Pancreas (tissue), 10 donors: ENCODE results near the gene SLC25A34. TPM values are rescaled to one million over a fixed set of nuclear protein-coding genes. Genes with fewer than 3 reads are reported as not detected.
A peak's percentile ranks its signal among the peaks of the same experiment; 100 is the strongest.

Experiments
- ATAC-seq, 4 donors: fragments of 200-7000 bp; cut with Tn5 transposase; one replicate each; pipeline versions ENCODE4 v1.8.0 to v1.9.1; 2020; ENCODE audit warnings: mild to moderate bottlenecking in 4 of 4, moderate library complexity in 4 of 4
- DNase-seq, 6 donors: peaks; one replicate each; pipeline ENCODE4 v3.0.0-alpha.2; 2020
- FAIRE-seq: peaks from 2 replicates; lab custom pipeline; 2012; peaks lifted over from hg19 to GRCh38; lab: Jason Lieb, UNC
- H3K27ac ChIP-seq, 4 donors: fragments of 200-600 bp; sonication (generic); 1 replicate in 3 of 4; 2 replicates in 1 of 4; pipeline versions ENCODE4 v1.5.0 to v1.8.0; 2020
- H3K27me3 ChIP-seq, 4 donors: fragments of 200-600 bp; one replicate each; pipeline ENCODE4 v1.8.0; 2021
- H3K36me3 ChIP-seq, 3 donors: fragments of 200-600 bp; sonication (generic) in 1 of 3; one replicate each; pipeline versions ENCODE4 v1.5.0 to v1.8.0; 2020 to 2021
- H3K4me1 ChIP-seq, 3 donors: fragments of 200-600 bp; one replicate each; pipeline ENCODE4 v1.8.0; 2021
- H3K4me3 ChIP-seq, 4 donors: fragments of 200-600 bp; sonication (generic) in 2 of 4; one replicate each; pipeline versions ENCODE4 v1.5.0 to v1.8.0; 2020 to 2021
- H3K9me3 ChIP-seq, 4 donors: fragments of 200-600 bp; one replicate each; pipeline ENCODE4 v1.8.0; 2021
- whole genome bisulfite sequencing, 2 donors: extraction: QIAGEN DNeasy Blood & Tissue Kit; methylation state at CpG; one replicate each; pipeline ENCODE4 v1.1.7; 2013; 5-methylcytosine and 5-hydroxymethylcytosine counted together
- intact Hi-C, 3 donors: fragments of 100-400 bp; cut with DNase I; formaldehyde crosslinking; loops; one replicate each; pipeline versions ENCODE4 v1.11.1 to v1.14.2; 2022
- polyA plus RNA-seq, 2 donors: library from polyadenylated mRNA; stranded (reverse); fragments of 200-250 nt; gene quantifications; one replicate each; pipeline ENCODE4 v1.2.3, GENCODE V29; 2013
- total RNA-seq, 6 donors: library from RNA; stranded (reverse); fragmentation: NEBNext Ultra II Directional in 4 of 6; extraction: Animal tissue kit (Norgen Biotek cat#: 25700) in 4 of 6; gene quantifications; one replicate each; pipeline versions ENCODE4 v1.2.1 to v1.2.4, GENCODE V29; 2021 to 2023
- TF ChIP-seq, protein P1 (sequence below), 4 donors: fragments of 200-600 bp; sonication (generic) in 3 of 4; IDR thresholded peaks; one replicate each; pipeline versions ENCODE4 v1.5.0 to v1.8.0; 2021; ENCODE audit warnings: antibody characterized with exemption in 4 of 4
- donor health status: healthy with polysubstance abuse.
- donor health status: DM: no; HTN: no; CAD: no; lungs with moderate emphysema.
- donor health status: DM: no; HTN: no; CAD: no.
- donor health status: control.
- donor health status: control.
- donor health status: Bipolar disorder and iron deficiency.
- donor health status: DM: yes; HTN: yes; CAD: no.
- donor health status: DM: no; HTN: no; CAD: no.
- donor health status: DM: no; HTN: no; CAD: no.
- donor health status: DM: yes; HTN: yes; CAD: no.

SLC25A34 gene
- total and polyA plus RNA-seq, 8 donors = 0.57 to 6.9 (median 1.9) TPM

DNA sequence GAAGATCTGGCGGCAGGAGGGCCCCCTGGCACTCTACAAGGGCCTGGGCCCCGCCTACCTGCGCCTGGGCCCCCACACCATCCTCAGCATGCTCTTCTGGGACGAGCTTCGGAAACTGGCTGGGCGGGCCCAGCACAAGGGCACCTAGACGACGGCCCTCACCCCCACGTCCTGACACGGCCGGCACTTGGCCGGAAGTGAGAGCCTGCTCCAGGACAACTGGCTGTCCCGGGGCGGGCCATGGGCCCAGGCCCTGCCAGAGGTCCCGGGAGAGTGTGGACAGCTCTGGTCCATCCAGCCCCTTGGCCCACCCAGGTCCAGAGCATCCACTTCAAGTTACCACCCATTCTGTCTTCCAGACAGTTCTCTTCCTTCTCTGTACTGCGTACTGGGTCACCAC lies 3.2 kb downstream of the SLC25A34 start:
- intact Hi-C loops = loop anchor here in 1 of 3 donors (10.0 kb wide), 1 partner anchor 144 kb away; no protein-coding TSS in a partner anchor
- 87 to 90% methylated on average over 16 of the region's 16 CpGs for WGBS, 2 donors

DNA sequence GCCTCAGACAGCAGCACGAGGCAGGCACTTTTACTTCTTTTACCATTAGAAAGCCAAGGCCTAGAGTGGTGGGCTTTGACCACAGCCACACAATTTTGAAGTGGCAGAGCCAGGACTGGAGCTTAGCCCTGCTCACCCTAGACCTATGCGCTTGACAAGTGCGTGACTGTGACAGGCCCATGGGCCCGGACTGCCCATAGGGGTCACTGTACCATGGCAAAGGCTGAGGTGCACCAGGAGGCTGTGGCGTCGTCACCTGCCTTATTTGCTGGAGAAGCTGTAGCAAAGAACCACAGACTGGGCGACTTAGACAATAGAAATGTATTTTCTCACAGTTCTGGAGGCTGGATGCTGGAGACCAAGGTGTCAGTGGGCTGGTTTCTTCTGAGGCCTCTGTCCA lies 3.7 kb downstream of the SLC25A34 start:
- H3K4me3 ChIP-seq = no peak overlapping the region
- no peaks in the 10 kb centered on the region for H3K27me3 ChIP-seq
- DNase-seq (no peak), FAIRE-seq (no peak), ATAC-seq (no peak)
- no peaks in the 10 kb centered on the region for H3K36me3 ChIP-seq
- 83 to 88% methylated on average over 7 of the region's 7 CpGs for WGBS, 2 donors
- intact Hi-C loops = loop anchor here in 2 of 3 donors (5.0 to 10.0 kb wide), 2 partner anchors 142 to 145 kb away; no protein-coding TSS in a partner anchor
- peaks cover 31 to 35% (median 32%) of the 10 kb centered on the region in 3 donors for H3K4me1 ChIP-seq
- TF ChIP-seq, protein P1, sequence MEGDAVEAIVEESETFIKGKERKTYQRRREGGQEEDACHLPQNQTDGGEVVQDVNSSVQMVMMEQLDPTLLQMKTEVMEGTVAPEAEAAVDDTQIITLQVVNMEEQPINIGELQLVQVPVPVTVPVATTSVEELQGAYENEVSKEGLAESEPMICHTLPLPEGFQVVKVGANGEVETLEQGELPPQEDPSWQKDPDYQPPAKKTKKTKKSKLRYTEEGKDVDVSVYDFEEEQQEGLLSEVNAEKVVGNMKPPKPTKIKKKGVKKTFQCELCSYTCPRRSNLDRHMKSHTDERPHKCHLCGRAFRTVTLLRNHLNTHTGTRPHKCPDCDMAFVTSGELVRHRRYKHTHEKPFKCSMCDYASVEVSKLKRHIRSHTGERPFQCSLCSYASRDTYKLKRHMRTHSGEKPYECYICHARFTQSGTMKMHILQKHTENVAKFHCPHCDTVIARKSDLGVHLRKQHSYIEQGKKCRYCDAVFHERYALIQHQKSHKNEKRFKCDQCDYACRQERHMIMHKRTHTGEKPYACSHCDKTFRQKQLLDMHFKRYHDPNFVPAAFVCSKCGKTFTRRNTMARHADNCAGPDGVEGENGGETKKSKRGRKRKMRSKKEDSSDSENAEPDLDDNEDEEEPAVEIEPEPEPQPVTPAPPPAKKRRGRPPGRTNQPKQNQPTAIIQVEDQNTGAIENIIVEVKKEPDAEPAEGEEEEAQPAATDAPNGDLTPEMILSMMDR (IDR thresholded peaks at IDR 0.05) = no peak
- no peak overlapping the region for H3K27ac ChIP-seq
- H3K9me3 ChIP-seq = no peaks in the 10 kb centered on the region

More for the DNA sequence above, 3.2 kb downstream of the SLC25A34 start:
- TF ChIP-seq, protein P1 (IDR thresholded peaks at IDR 0.05) = no peak
- Histone ChIP-seq H3K4me1 (peaks cover 32 to 37% (median 37%) of the 10 kb centered on the region in 3 donors), H3K27ac (no peak overlapping the region), H3K27me3 (no peaks in the 10 kb centered on the region), H3K36me3 (no peaks in the 10 kb centered on the region), H3K9me3 (no peaks in the 10 kb centered on the region), H3K4me3 (no peak overlapping the region)
- ATAC-seq (no peak), FAIRE-seq (no peak), DNase-seq (no peak)

DNA sequence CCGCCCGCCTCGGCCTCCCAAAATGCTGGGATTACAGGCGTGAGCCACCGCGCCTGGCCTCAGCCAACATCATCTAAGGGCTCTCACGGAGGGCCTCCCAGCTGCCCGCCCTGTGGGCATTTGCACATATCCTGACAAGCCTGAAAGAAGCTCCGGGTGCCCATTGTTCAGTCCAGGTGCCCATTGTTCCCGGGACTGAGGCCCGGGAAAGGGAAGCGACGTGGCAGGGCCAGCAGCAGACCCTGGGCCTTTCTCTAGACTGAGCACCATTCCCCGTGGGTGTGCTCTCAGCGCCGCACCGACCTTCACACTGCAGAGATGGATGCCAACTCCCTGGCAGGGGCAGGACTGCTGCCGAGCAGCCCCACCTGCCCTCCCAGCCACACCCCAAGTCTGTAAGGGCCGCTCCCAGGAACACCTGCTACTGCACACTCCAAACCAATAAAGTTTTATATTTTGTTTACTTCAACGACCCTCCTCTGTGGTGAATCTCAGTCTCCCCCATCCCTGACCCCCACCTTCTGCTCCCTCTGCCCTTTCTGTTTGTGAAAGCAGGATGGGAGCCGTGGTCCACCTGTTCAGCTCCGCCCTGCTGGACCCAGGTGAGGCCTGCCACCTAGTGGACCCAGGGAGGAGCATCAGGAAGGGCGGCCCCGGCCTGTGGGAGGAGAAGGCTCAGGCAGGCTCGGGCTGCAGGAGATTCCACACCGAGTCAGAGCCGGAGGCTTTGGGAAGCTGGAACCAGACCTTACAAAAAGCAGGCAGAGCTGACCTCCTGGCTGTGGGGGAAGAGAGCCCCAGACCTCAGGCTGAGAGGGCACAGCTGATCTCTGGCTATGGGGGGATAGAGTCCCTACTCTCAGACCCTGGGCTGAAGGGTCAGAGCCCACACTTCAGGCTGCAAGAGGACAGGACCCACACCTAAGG lies 5.1 kb downstream of the SLC25A34 start:
- no peak overlapping the region for H3K4me3 ChIP-seq
- FAIRE-seq (no peak), DNase-seq (peak; percentile 80 to 96 (median 89)), ATAC-seq (peak; percentile 73 to 91 (median 89))
- 44 to 45% methylated on average over 27 of the region's 27 CpGs for WGBS, 2 donors
- intact Hi-C loops = loop anchor here in 1 of 3 donors (5.0 kb wide), 1 partner anchor 144 kb away; no protein-coding TSS in a partner anchor
- H3K9me3 ChIP-seq = no peaks in the 10 kb centered on the region
- TF ChIP-seq, protein P1 (IDR thresholded peaks at IDR 0.05) = peak; percentile 79 to 94 (median 83)
- H3K27ac ChIP-seq = no peak overlapping the region
- no peaks in the 10 kb centered on the region for H3K27me3 ChIP-seq
- peaks cover 20 to 23% (median 20%) of the 10 kb centered on the region in 3 donors for H3K4me1 ChIP-seq
- H3K36me3 ChIP-seq = no peaks in the 10 kb centered on the region

DNA sequence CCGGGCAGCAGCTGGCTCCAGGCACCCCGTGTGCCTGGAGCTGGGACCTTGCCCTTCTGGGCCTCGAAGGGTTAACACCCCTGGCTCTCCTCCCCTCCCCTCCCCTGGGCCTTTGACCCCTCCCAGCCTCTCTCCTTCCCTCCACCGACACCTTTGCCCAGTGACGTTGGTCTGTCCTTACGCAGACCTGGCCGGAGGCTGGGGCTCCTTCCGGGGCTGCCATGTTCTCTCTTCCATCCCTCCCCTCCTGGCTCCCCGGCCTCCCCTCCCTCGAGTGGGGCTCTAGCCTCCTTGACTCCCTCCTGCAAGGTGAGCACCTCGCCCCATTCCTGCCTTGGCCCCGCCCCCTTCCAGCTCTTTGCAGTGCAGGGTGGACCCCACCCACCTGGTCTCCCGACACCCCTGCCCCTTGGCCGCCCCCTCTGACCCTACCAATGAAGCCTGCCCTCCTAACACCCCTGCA lies 6.3 kb downstream of the SLC25A34 start, which contains the start of gene TMEM82:
Gene TMEM82, plus strand, starts transcription at position 161 of the 463 bp plus-strand sequence. Its CDS starts 61 bp downstream, at position 222.
- 26 to 34% methylated on average over 12 to 14 of the region's 14 CpGs for whole genome bisulfite sequencing, 2 donors
- ATAC-seq = no peak
- H3K27me3 ChIP-seq = no peaks in the 10 kb centered on the region
- no peak for FAIRE-seq
- no peaks in the 10 kb centered on the region for H3K36me3 ChIP-seq
- DNase-seq = peak in 3 of 6 donors; percentile 20 to 83 (median 55)
- TF ChIP-seq, protein P1 (IDR thresholded peaks at IDR 0.05) = no peak
- H3K4me1 ChIP-seq = peaks cover 8 to 11% (median 9%) of the 10 kb centered on the region in 3 donors
- intact Hi-C loops = loop anchor here in 1 of 3 donors (5.0 kb wide), 1 partner anchor 145 kb away; no protein-coding TSS in a partner anchor
- no peak within 1 kb of the TSS for H3K4me3 ChIP-seq
- no peaks in the 10 kb centered on the region for H3K9me3 ChIP-seq
- no peak within 1 kb of the TSS for H3K27ac ChIP-seq
